ENCODE data around the gene ADAM33. TPM values are rescaled to one million over a fixed set of nuclear protein-coding genes. Genes with fewer than 3 reads are reported as not detected.

Gene ADAM33
- total and polyA plus RNA-seq, 7 donors: 2.4 to 8.9 (median 4.3) TPM

- Histone ChIP-seq H3K27ac (no peak overlapping the region), H3K4me1 (no peaks in the 10 kb centered on the region), H3K27me3 (ENCODE audit: insufficient read depth in 3 of 3, low read length in 2 of 3) (no peaks in the 10 kb centered on the region), H3K9me3 (no peaks in the 10 kb centered on the region), H3K4me3 (no peak overlapping the region), H3K36me3 (ENCODE audit: insufficient read depth in 1 of 2, low read depth in 1 of 2) (peaks cover 0 to 92% of the 10 kb centered on the region in 2 donors)
- intact Hi-C loops (cut with DNase I): no loop called here
- no peak for TF ChIP-seq CTCF (IDR thresholded peaks at IDR 0.05)
- DNase-seq (no peak), ATAC-seq (no peak)
- WGBS, 3 donors: 93 to 96% (median 94%) methylated on average over 20 of the region's 20 CpGs
Measured at GRCh38 chr20:3645309-3646066, 36.3 kb downstream of the ADAM33 start.

GRCh38 chr20:3640259-3640658 is 41.6 kb downstream of the ADAM33 start:
- peaks cover 0 to 61% of the 10 kb centered on the region in 2 donors for H3K36me3 ChIP-seq (ENCODE audit: insufficient read depth in 1 of 2, low read depth in 1 of 2)
- intact Hi-C loops (cut with DNase I): no loop called here
- 78 to 99% (median 99%) methylated on average over 3 of the region's 3 CpGs for WGBS, 3 donors

GRCh38 chr20:3635346-3635745 is 46.5 kb downstream of the ADAM33 start:
- Histone ChIP-seq H3K36me3 (ENCODE audit: insufficient read depth in 1 of 2, low read depth in 1 of 2) (peaks cover 0 to 37% of the 10 kb centered on the region in 2 donors), H3K4me3 (no peak overlapping the region), H3K27ac (no peak overlapping the region), H3K27me3 (ENCODE audit: insufficient read depth in 3 of 3, low read length in 2 of 3) (no peaks in the 10 kb centered on the region), H3K4me1 (no peaks in the 10 kb centered on the region), H3K9me3 (no peaks in the 10 kb centered on the region)
- ATAC-seq (no peak), DNase-seq (no peak)
- no peak for TF ChIP-seq CTCF (IDR thresholded peaks at IDR 0.05)
- intact Hi-C loops (cut with DNase I): no loop called here
- WGBS, 3 donors: 94 to 100% (median 95%) methylated on average over 1 of the region's 1 CpG

More at GRCh38 chr20:3640259-3640658, 41.6 kb downstream of the ADAM33 start:
- Histone ChIP-seq H3K4me3 (no peak overlapping the region), H3K27ac (no peak overlapping the region), H3K4me1 (no peaks in the 10 kb centered on the region), H3K27me3 (ENCODE audit: insufficient read depth in 3 of 3, low read length in 2 of 3) (no peaks in the 10 kb centered on the region), H3K9me3 (no peaks in the 10 kb centered on the region)
- no peak for ATAC-seq
- TF ChIP-seq CTCF (IDR thresholded peaks at IDR 0.05): no peak
- DNase-seq: no peak

- 57 to 62% (median 58%) methylated on average over 6 of the region's 6 CpGs for WGBS, 3 donors
- Histone ChIP-seq H3K27ac (no peak overlapping the region), H3K4me3 (no peak overlapping the region), H3K4me1 (no peaks in the 10 kb centered on the region), H3K27me3 (ENCODE audit: insufficient read depth in 3 of 3, low read length in 2 of 3) (no peaks in the 10 kb centered on the region), H3K9me3 (no peaks in the 10 kb centered on the region), H3K36me3 (ENCODE audit: insufficient read depth in 1 of 2, low read depth in 1 of 2) (peaks cover 4 to 36% of the 10 kb centered on the region in 2 donors)
- no peak for ATAC-seq
- DNase-seq: no peak
- intact Hi-C loops (cut with DNase I): no loop called here
- no peak for TF ChIP-seq CTCF (IDR thresholded peaks at IDR 0.05)
Measured at GRCh38 chr20:3633913-3634478, 47.8 kb downstream of the ADAM33 start.

Measured in psoas muscle (tissue), 8 donors.